Spleen (tissue), 11 donors: Measurements from ENCODE around the gene CELF6. TPM values are rescaled to one million over a fixed set of nuclear protein-coding genes. Genes with fewer than 3 reads are reported as not detected.

Source experiments
- DNase-seq: peaks from one replicate; pipeline ENCODE4 v3.0.0-alpha.2; 2020
- H3K27ac ChIP-seq, 8 donors: fragments of 200-600 bp; sonication (generic) in 7 of 8; 1 replicate in 4 of 8; 2 replicates in 4 of 8; pipeline versions ENCODE4 v1.5.0 to v1.8.0; 2016 to 2021; ENCODE audit warnings: inconsistent platforms in 4 of 8, mild to moderate bottlenecking in 4 of 8, moderate library complexity in 1 of 8
- H3K27me3 ChIP-seq, 7 donors: fragments of 200-600 bp; sonication (generic) in 6 of 7; replicated peaks in 1 of 7; 1 replicate in 4 of 7; 2 replicates in 3 of 7; pipeline versions ENCODE4 v1.5.0 to v1.8.0; 2016 to 2021; ENCODE audit warnings: inconsistent platforms in 3 of 7, mild to moderate bottlenecking in 1 of 7
- H3K36me3 ChIP-seq, 6 donors: fragments of 200-600 bp; sonication (generic) in 5 of 6; 1 replicate in 4 of 6; 2 replicates in 2 of 6; pipeline versions ENCODE4 v1.5.0 to v1.8.0; 2016 to 2021; ENCODE audit warnings: inconsistent platforms in 2 of 6
- H3K4me1 ChIP-seq, 6 donors: fragments of 200-600 bp; sonication (generic) in 5 of 6; 1 replicate in 3 of 6; 2 replicates in 3 of 6; pipeline versions ENCODE4 v1.5.0 to v1.8.0; 2016 to 2021; ENCODE audit warnings: inconsistent platforms in 3 of 6
- H3K4me3 ChIP-seq, 8 donors: fragments of 200-600 bp; sonication (generic) in 7 of 8; 1 replicate in 4 of 8; 2 replicates in 4 of 8; pipeline versions ENCODE4 v1.5.0 to v1.8.0; 2016 to 2021; ENCODE audit warnings: inconsistent platforms in 4 of 8, mild to moderate bottlenecking in 4 of 8, moderate library complexity in 2 of 8
- H3K9me3 ChIP-seq, 8 donors: fragments of 200-600 bp; sonication (generic) in 7 of 8; 1 replicate in 4 of 8; 2 replicates in 4 of 8; pipeline versions ENCODE4 v1.5.0 to v1.8.0; 2016 to 2021; ENCODE audit warnings: inconsistent platforms in 4 of 8
- POLR2A ChIP-seq, 3 donors: fragments of 450-650 bp; IDR thresholded peaks; one replicate each; pipeline ENCODE4 v1.5.1; 2017; ENCODE audit warnings: antibody characterized with exemption in 3 of 3, mild to moderate bottlenecking in 1 of 3
- POLR2AphosphoS5 ChIP-seq, 3 donors: sonication (generic); formaldehyde crosslinking; IDR thresholded peaks; one replicate each; pipeline ENCODE4 v1.5.1; 2017; ENCODE audit warnings: antibody characterized with exemption in 3 of 3
- WGBS, 5 donors: extraction: QIAGEN DNeasy Blood & Tissue Kit in 3 of 5; methylation state at CpG; one replicate each; pipeline versions ENCODE4 v1.1.5 to v1.1.7; 2013 to 2018; 5-methylcytosine and 5-hydroxymethylcytosine counted together
- intact Hi-C: fragments of 100-400 bp; cut with DNase I; formaldehyde crosslinking; loops from one replicate; pipeline ENCODE4 v1.15.0; 2023; ENCODE audit warnings: low total_unique reads
- polyA plus RNA-seq, 3 donors: library from polyadenylated mRNA; stranded (reverse); fragments of 200-250 nt; gene quantifications; one replicate each; pipeline ENCODE4 v1.2.1, GENCODE V29; 2013
- total RNA-seq, 7 donors: library from RNA; depleted of rRNA in 3 of 7; stranded (reverse); fragments of >200 nt in 3 of 7; fragmentation: NEBNext Ultra II Directional in 4 of 7; extraction: Animal tissue kit (Norgen Biotek cat#: 25700) in 4 of 7; gene quantifications; one replicate each; pipeline versions ENCODE4 v1.1.0 to v1.2.1, GENCODE V29; 2016 to 2021
- TF ChIP-seq, protein P1 (sequence below), 11 experiments: fragments of 200-600 bp in 7 of 11; fragments of 450-650 bp in 4 of 11; sonication (generic) in 4 of 11; IDR thresholded peaks in 8 of 11; conservative IDR thresholded peaks in 3 of 11; 1 replicate in 7 of 11; 2 replicates in 4 of 11; pipeline versions ENCODE4 v1.4.0 to v1.8.0; 2016 to 2021; ENCODE audit warnings: antibody characterized with exemption in 11 of 11, inconsistent platforms in 4 of 11, mild to moderate bottlenecking in 1 of 11
- donor health status: healthy with polysubstance abuse.
- donor health status: DM: no; HTN: no; CAD: no; lungs with moderate emphysema.
- donor health status: DM: no; HTN: no; CAD: no.
- donor health status: Bipolar disorder and iron deficiency.
- donor health status: healthy.
- donor health status: DM: no; HTN: no; CAD: no.
- donor health status: DM: yes; HTN: yes; CAD: no.

CELF6 gene
- total and polyA plus RNA-seq, 10 donors: 1.7 to 9.2 (median 3.8) TPM

DNA sequence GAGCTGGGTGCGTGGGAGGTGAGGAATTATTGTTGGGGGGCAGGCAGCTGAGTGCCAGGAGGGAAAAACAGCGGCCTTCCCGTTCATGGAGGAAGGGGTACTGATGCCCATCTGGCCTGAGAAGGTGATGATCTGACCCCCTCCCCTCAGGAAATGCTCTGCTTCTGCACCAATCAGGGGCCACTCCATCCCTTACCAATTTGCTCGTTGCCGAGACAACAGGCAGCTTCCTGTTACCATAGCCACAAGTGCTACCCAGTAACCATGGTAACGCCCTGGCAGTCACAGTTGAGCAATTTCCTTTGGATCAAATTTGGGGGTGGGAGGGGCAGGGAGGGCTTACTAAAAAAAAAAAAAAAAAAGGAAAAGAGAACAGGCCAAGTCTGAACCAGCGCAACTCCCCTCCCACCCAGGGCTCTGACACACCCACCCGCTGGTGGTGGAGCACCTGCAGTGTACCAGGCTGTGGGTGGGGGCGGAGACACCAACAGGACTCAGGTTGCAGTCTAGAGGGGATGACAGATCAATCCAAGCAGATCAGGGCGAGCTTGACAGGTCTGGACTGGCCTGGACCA lies 13.7 kb downstream of the CELF6 start:
- no peak for DNase-seq
- Histone ChIP-seq H3K36me3 (peaks cover 0 to 15% (median 0%) of the 10 kb centered on the region in 6 donors), H3K9me3 (no peaks in the 10 kb centered on the region), H3K27me3 (no peaks in the 10 kb centered on the region), H3K4me3 (no peak overlapping the region), H3K4me1 (peaks cover 0 to 3% (median 0%) of the 10 kb centered on the region in 6 donors), H3K27ac (no peak overlapping the region)
- WGBS, 5 donors: 39 to 55% (median 42%) methylated on average over 10 of the region's 10 CpGs
- intact Hi-C loops: no loop called here
- TF ChIP-seq POLR2AphosphoS5 (IDR thresholded peaks at IDR 0.05): no peak
- TF ChIP-seq, protein P1, sequence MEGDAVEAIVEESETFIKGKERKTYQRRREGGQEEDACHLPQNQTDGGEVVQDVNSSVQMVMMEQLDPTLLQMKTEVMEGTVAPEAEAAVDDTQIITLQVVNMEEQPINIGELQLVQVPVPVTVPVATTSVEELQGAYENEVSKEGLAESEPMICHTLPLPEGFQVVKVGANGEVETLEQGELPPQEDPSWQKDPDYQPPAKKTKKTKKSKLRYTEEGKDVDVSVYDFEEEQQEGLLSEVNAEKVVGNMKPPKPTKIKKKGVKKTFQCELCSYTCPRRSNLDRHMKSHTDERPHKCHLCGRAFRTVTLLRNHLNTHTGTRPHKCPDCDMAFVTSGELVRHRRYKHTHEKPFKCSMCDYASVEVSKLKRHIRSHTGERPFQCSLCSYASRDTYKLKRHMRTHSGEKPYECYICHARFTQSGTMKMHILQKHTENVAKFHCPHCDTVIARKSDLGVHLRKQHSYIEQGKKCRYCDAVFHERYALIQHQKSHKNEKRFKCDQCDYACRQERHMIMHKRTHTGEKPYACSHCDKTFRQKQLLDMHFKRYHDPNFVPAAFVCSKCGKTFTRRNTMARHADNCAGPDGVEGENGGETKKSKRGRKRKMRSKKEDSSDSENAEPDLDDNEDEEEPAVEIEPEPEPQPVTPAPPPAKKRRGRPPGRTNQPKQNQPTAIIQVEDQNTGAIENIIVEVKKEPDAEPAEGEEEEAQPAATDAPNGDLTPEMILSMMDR (IDR thresholded peaks at IDR 0.05 in 8 of 11, conservative IDR thresholded peaks at IDR 0.05 in 3 of 11): no peak
- no peak for TF ChIP-seq POLR2A (IDR thresholded peaks at IDR 0.05)

DNA sequence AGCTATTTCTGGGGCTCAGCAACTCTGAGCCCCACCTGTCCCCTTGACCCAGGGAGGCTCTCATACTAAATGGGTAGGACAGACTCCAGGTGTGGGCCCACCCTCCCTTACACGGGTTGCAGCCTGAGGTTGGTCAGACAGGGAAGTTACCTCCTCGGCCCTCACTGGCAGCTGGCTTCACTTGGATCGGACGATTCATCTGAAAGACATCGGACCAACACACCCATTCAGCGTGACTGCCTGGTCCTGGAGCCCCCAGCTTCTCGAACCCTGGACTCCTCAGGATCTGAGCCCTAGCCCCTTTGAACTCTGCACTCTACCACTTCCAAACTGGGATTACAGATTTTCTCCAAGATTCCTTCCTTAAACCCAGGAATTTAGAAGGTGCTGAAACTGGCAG lies 15.4 kb downstream of the CELF6 start:
- TF ChIP-seq, protein P1 (IDR thresholded peaks at IDR 0.05 in 8 of 11, conservative IDR thresholded peaks at IDR 0.05 in 3 of 11): no peak
- no peak for TF ChIP-seq POLR2A (IDR thresholded peaks at IDR 0.05)
- no peak for DNase-seq
- Histone ChIP-seq H3K27ac (no peak overlapping the region), H3K4me3 (no peak overlapping the region), H3K27me3 (no peaks in the 10 kb centered on the region), H3K36me3 (peaks cover 0 to 15% (median 0%) of the 10 kb centered on the region in 6 donors), H3K9me3 (no peaks in the 10 kb centered on the region), H3K4me1 (peaks cover 0 to 3% (median 0%) of the 10 kb centered on the region in 6 donors)
- intact Hi-C loops: no loop called here
- WGBS, 5 donors: 90 to 95% (median 92%) methylated on average over 7 of the region's 7 CpGs

DNA sequence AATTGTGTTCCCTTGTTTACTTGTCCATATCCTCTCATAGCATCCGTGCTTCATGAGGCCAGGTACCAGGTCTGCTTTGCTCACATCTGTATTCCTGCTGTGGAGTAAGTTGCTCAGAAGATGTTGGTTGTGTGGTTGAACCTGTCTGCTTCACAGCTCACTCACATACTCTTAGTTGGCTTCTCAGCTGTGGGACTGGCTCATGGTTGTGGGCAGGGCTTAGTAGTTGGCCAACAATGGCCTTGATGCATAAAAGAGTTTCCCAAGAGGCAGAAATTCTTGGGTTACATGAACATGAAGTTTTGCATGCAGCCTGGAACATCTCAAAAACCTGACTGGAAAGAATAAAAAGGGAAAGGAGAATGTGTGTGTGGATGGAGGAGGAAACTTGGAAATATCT lies 17.0 kb downstream of the CELF6 start:
- 58 to 86% (median 68%) methylated on average over 1 of the region's 1 CpG for WGBS, 5 donors
- DNase-seq: no peak
- Histone ChIP-seq H3K27ac (no peak overlapping the region), H3K4me1 (peaks cover 0 to 3% (median 0%) of the 10 kb centered on the region in 6 donors), H3K4me3 (no peak overlapping the region), H3K9me3 (no peaks in the 10 kb centered on the region), H3K27me3 (no peaks in the 10 kb centered on the region), H3K36me3 (peaks cover 0 to 15% (median 0%) of the 10 kb centered on the region in 6 donors)
- TF ChIP-seq, protein P1 (IDR thresholded peaks at IDR 0.05 in 8 of 11, conservative IDR thresholded peaks at IDR 0.05 in 3 of 11): no peak
- TF ChIP-seq POLR2AphosphoS5 (IDR thresholded peaks at IDR 0.05) (no peak), POLR2A (IDR thresholded peaks at IDR 0.05) (no peak)
- intact Hi-C loops: no loop called here

DNA sequence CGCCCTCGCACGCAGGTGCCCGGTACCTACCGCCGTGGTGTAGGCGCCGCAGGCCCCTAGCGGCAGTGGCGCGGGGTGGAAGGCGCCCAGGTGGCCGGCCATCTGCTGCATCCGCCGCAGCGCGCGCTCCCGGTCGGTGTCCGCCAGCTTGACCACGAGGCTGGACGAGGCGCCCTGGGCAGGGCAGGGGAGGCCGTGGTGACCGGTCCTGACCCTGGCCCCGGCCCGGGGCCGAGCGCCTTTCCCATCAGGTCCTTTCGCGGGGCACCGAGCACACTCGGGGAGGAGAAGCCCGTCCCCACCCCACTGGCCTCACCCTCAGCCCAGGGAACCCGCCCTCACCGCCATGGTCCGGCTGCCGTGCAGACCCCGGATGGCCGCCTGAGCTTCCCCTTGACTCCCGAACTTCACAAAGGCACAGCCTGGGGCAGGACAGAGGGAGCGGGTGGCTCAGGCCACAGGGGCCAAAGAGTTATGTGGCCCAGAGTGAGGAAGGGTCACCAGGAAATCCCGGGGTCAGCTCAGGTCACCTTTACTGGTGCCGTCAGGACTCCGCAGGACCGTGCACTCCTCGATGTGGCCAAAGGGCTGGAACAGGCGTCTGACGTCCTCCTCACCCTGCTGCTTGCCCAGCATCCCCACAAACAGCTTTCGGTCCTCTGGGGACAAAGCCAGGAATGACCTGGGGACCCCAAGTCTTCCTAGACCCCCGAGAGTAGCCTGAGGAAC lies 30.2 kb downstream of the CELF6 start:
- Histone ChIP-seq H3K36me3 (no peaks in the 10 kb centered on the region), H3K27me3 (no peaks in the 10 kb centered on the region), H3K9me3 (no peaks in the 10 kb centered on the region), H3K4me1 (no peaks in the 10 kb centered on the region), H3K4me3 (no peak overlapping the region), H3K27ac (no peak overlapping the region)
- 86 to 96% (median 91%) methylated on average over 35 to 52 of the region's 52 CpGs for WGBS, 5 donors
- TF ChIP-seq, protein P1 (IDR thresholded peaks at IDR 0.05 in 8 of 11, conservative IDR thresholded peaks at IDR 0.05 in 3 of 11): no peak
- TF ChIP-seq POLR2A (IDR thresholded peaks at IDR 0.05): no peak
- no peak for TF ChIP-seq POLR2AphosphoS5 (IDR thresholded peaks at IDR 0.05)
- DNase-seq: no peak
- intact Hi-C loops: no loop called here
